Epithelial cell of prostate (primary cell): ENCODE measurements around the gene MUC21.
A peak's percentile ranks its signal among the peaks of the same experiment; 100 is the strongest.

Experiments
- DNase-seq: peaks from one replicate; pipeline ENCODE4 v3.0.0-alpha.2; 2011; ENCODE audit warnings: low read depth, low spot score
- H3K27ac ChIP-seq: fragments of 450-650 bp; 2 replicates; pipeline ENCODE4 v1.5.1; 2017; ENCODE audit warnings: mild to moderate bottlenecking

The MUC21 gene

GRCh38 chr6:30983439-30983838, at the start of gene MUC21:
Gene MUC21 (plus strand): TSS chr6:30983718. CDS start chr6:30983959, 241 bp downstream.
- DNase-seq: no peak
- peak within 1 kb of the TSS; percentile 14 for H3K27ac ChIP-seq

GRCh38 chr6:30935018-30935417, 48.5 kb upstream of the MUC21 start:
- DNase-seq: no peak
- peak overlapping the region; percentile 34 for H3K27ac ChIP-seq

- no peak overlapping the region for H3K27ac ChIP-seq
- no peak for DNase-seq
Measured at GRCh38 chr6:30937265-30937664, 46.3 kb upstream of the MUC21 start.

GRCh38 chr6:30938730-30939129, 44.8 kb upstream of the MUC21 start:
- H3K27ac ChIP-seq: peak overlapping the region; percentile 73
- DNase-seq: peak; percentile 37

- DNase-seq: no peak
- peak overlapping the region; percentile 73 for H3K27ac ChIP-seq
Measured at GRCh38 chr6:30939473-30939872, 44.0 kb upstream of the MUC21 start.

- no peak for DNase-seq
- peak within 1 kb of the TSS; percentile 73 for H3K27ac ChIP-seq
Measured at GRCh38 chr6:30940361-30940986, 43.0 kb upstream of the MUC21 start, which contains the start of gene MUCL3. Gene MUCL3 (plus strand): TSS chr6:30940973. CDS start chr6:30941000, 27 bp downstream.

GRCh38 chr6:30942338-30943060, 41.0 kb upstream of the MUC21 start:
- peak; percentile 31 for DNase-seq

GRCh38 chr6:30944051-30944450, 39.5 kb upstream of the MUC21 start:
- H3K27ac ChIP-seq: no peak overlapping the region
- DNase-seq: no peak

More at GRCh38 chr6:30942338-30943060, 41.0 kb upstream of the MUC21 start:
- H3K27ac ChIP-seq: no peak overlapping the region

GRCh38 chr6:30945281-30945680, 38.2 kb upstream of the MUC21 start:
- H3K27ac ChIP-seq: no peak overlapping the region
- no peak for DNase-seq

- no peak for DNase-seq
Measured at GRCh38 chr6:30947231-30947630, 36.3 kb upstream of the MUC21 start.

GRCh38 chr6:30948811-30949210, 34.7 kb upstream of the MUC21 start:
- no peak overlapping the region for H3K27ac ChIP-seq
- no peak for DNase-seq

More at GRCh38 chr6:30947231-30947630, 36.3 kb upstream of the MUC21 start:
- no peak overlapping the region for H3K27ac ChIP-seq

- no peak for DNase-seq
- H3K27ac ChIP-seq: no peak overlapping the region
Measured at GRCh38 chr6:30951907-30952469, 31.5 kb upstream of the MUC21 start.

GRCh38 chr6:30954631-30955366, 28.7 kb upstream of the MUC21 start:
- no peak overlapping the region for H3K27ac ChIP-seq
- no peak for DNase-seq

GRCh38 chr6:30955367-30956042, 28.0 kb upstream of the MUC21 start:
- H3K27ac ChIP-seq: no peak overlapping the region
- DNase-seq: no peak

- DNase-seq: no peak
- H3K27ac ChIP-seq: no peak overlapping the region
Measured at GRCh38 chr6:30957716-30958115, 25.8 kb upstream of the MUC21 start.

- no peak overlapping the region for H3K27ac ChIP-seq
- DNase-seq: no peak
Measured at GRCh38 chr6:30960907-30961673, 22.4 kb upstream of the MUC21 start.

GRCh38 chr6:30962716-30963115, 20.8 kb upstream of the MUC21 start:
- H3K27ac ChIP-seq: no peak overlapping the region
- no peak for DNase-seq

- no peak overlapping the region for H3K27ac ChIP-seq
- DNase-seq: no peak
Measured at GRCh38 chr6:30963641-30964040, 19.9 kb upstream of the MUC21 start.

GRCh38 chr6:30964075-30964474, 19.4 kb upstream of the MUC21 start:
- no peak for DNase-seq
- no peak overlapping the region for H3K27ac ChIP-seq
